HG02885 (cell line): ENCODE measurements around the gene CLIC2.
"Not testable (repeated sequence)": the region's sequence is repeated elsewhere in the genome, so short reads cannot be mapped to it uniquely, and the experiment has no call there.

Experiments used
- ATAC-seq: cut with Tn5 transposase; IDR thresholded peaks from one replicate; pipeline ENCODE4 v1.9.1; 2021; ENCODE audit warnings: mild to moderate bottlenecking; ENCODE audit not compliant: unreplicated experiment, poor library complexity

CLIC2 gene

GRCh38 chrX:155334486-155335336 lies at the start of gene CLIC2:
Gene CLIC2, minus strand, starts transcription at chrX:155334614. Its CDS starts 187 bp downstream, at chrX:155334427.
- ATAC-seq: no peak

GRCh38 chrX:155382529-155382967 lies 48.1 kb upstream of the CLIC2 start:
- ATAC-seq: peak; percentile 44

GRCh38 chrX:155381843-155382528 lies 47.6 kb upstream of the CLIC2 start, which contains the start of gene F8A2:
Gene F8A2, plus strand, starts transcription at chrX:155382095. Its CDS starts 20 bp downstream, at chrX:155382115.
- ATAC-seq: peak; percentile 78

GRCh38 chrX:155379802-155380201 lies 45.4 kb upstream of the CLIC2 start:
- ATAC-seq: not testable (repeated sequence)

GRCh38 chrX:155373777-155374458 lies 39.5 kb upstream of the CLIC2 start:
- ATAC-seq: peak; percentile 64

- ATAC-seq: not testable (repeated sequence)
Measured at GRCh38 chrX:155363712-155364111, 29.3 kb upstream of the CLIC2 start.

- not testable (repeated sequence) for ATAC-seq
Measured at GRCh38 chrX:155349448-155349847, 15.0 kb upstream of the CLIC2 start.

GRCh38 chrX:155345689-155346088 lies 11.3 kb upstream of the CLIC2 start:
- ATAC-seq: not testable (repeated sequence)

- ATAC-seq: not testable (repeated sequence)
Measured at GRCh38 chrX:155335337-155335712, 911 bp upstream of the CLIC2 start.

- ATAC-seq: no peak
Measured at GRCh38 chrX:155333544-155334100, 792 bp downstream of the CLIC2 start.

- no peak for ATAC-seq
Measured at GRCh38 chrX:155330992-155331391, 3.4 kb downstream of the CLIC2 start.

GRCh38 chrX:155329293-155329692 lies 5.1 kb downstream of the CLIC2 start:
- no peak for ATAC-seq

- no peak for ATAC-seq
Measured at GRCh38 chrX:155326610-155327009, 7.8 kb downstream of the CLIC2 start.

- no peak for ATAC-seq
Measured at GRCh38 chrX:155314260-155314659, 20.2 kb downstream of the CLIC2 start.

GRCh38 chrX:155313766-155314165 lies 20.6 kb downstream of the CLIC2 start:
- ATAC-seq: no peak

- no peak for ATAC-seq
Measured at GRCh38 chrX:155293771-155294170, 40.6 kb downstream of the CLIC2 start.

- no peak for ATAC-seq
Measured at GRCh38 chrX:155279873-155280272, 54.5 kb downstream of the CLIC2 start.

GRCh38 chrX:155270969-155271368 lies 63.4 kb downstream of the CLIC2 start:
- ATAC-seq: no peak

- not testable (repeated sequence) for ATAC-seq
Measured at GRCh38 chrX:155267995-155268394, 66.4 kb downstream of the CLIC2 start.

- ATAC-seq: no peak
Measured at GRCh38 chrX:155266439-155266838, 68.0 kb downstream of the CLIC2 start.
